ENCODE results near the gene MCEE. TPM values are rescaled to one million over a fixed set of nuclear protein-coding genes. Genes with fewer than 3 reads are reported as not detected.

Gene MCEE
- total and polyA plus RNA-seq, 4 donors = 16.4 to 32.3 (median 21.6) TPM

- Histone ChIP-seq H3K27ac (ENCODE audit: low read depth in 1 of 2, low read length in 1 of 2) (no peak overlapping the region), H3K4me3 (no peak overlapping the region), H3K9me3 (ENCODE audit: control insufficient read depth in 4 of 4, insufficient read depth in 3 of 4, low read length in 3 of 4) (no peaks in the 10 kb centered on the region), H3K27me3 (ENCODE audit: control insufficient read depth in 3 of 3, insufficient read depth in 3 of 3, low read length in 2 of 3) (peaks cover 0 to 6% (median 0%) of the 10 kb centered on the region in 3 donors), H3K9ac (ENCODE audit: insufficient read depth in 1 of 2, low read length in 2 of 2) (no peak overlapping the region), H3K4me1 (ENCODE audit: control insufficient read depth in 5 of 5, insufficient read depth in 5 of 5, low read length in 5 of 5) (peaks cover 0 to 3% (median 0%) of the 10 kb centered on the region in 5 donors), H3K36me3 (ENCODE audit: control insufficient read depth in 4 of 4, insufficient read depth in 4 of 4, low read length in 4 of 4) (no peaks in the 10 kb centered on the region)
- no peak for DNase-seq
- 92 to 97% methylated on average over 4 of the region's 4 CpGs for WGBS, 2 donors
- no peak for ATAC-seq (ENCODE audit: insufficient read depth, low FRiP score)
- no peak for TF ChIP-seq CTCF (IDR thresholded peaks at IDR 0.05; ENCODE audit: control extremely low read depth, extremely low read depth)
Measured at GRCh38 chr2:71155846-71156245, 25.8 kb upstream of the MCEE start.

- Histone ChIP-seq H3K27me3 (ENCODE audit: control insufficient read depth in 3 of 3, insufficient read depth in 3 of 3, low read length in 2 of 3) (peaks cover 0 to 6% (median 0%) of the 10 kb centered on the region in 3 donors), H3K36me3 (ENCODE audit: control insufficient read depth in 4 of 4, insufficient read depth in 4 of 4, low read length in 4 of 4) (peaks cover 0 to 8% (median 0%) of the 10 kb centered on the region in 4 donors), H3K4me1 (ENCODE audit: control insufficient read depth in 5 of 5, insufficient read depth in 5 of 5, low read length in 5 of 5) (peaks cover 0 to 3% (median 2%) of the 10 kb centered on the region in 5 donors), H3K9me3 (ENCODE audit: control insufficient read depth in 4 of 4, insufficient read depth in 3 of 4, low read length in 3 of 4) (no peaks in the 10 kb centered on the region), H3K4me3 (no peak overlapping the region), H3K27ac (ENCODE audit: low read depth in 1 of 2, low read length in 1 of 2) (no peak overlapping the region), H3K9ac (ENCODE audit: insufficient read depth in 1 of 2, low read length in 2 of 2) (no peak overlapping the region)
- no peak for DNase-seq
- TF ChIP-seq CTCF (IDR thresholded peaks at IDR 0.05; ENCODE audit: control extremely low read depth, extremely low read depth) = no peak
- WGBS, 2 donors = 60% methylated on average over 6 of the region's 6 CpGs
- ATAC-seq (ENCODE audit: insufficient read depth, low FRiP score) = no peak
Measured at GRCh38 chr2:71154798-71155197, 24.8 kb upstream of the MCEE start.

- ATAC-seq (ENCODE audit: insufficient read depth, low FRiP score) (no peak), DNase-seq (no peak)
- Histone ChIP-seq H3K9me3 (ENCODE audit: control insufficient read depth in 4 of 4, insufficient read depth in 3 of 4, low read length in 3 of 4) (no peaks in the 10 kb centered on the region), H3K27ac (ENCODE audit: low read depth in 1 of 2, low read length in 1 of 2) (no peak overlapping the region), H3K4me1 (ENCODE audit: control insufficient read depth in 5 of 5, insufficient read depth in 5 of 5, low read length in 5 of 5) (peaks cover 0 to 3% (median 2%) of the 10 kb centered on the region in 5 donors), H3K9ac (ENCODE audit: insufficient read depth in 1 of 2, low read length in 2 of 2) (no peak overlapping the region), H3K4me3 (no peak overlapping the region), H3K27me3 (ENCODE audit: control insufficient read depth in 3 of 3, insufficient read depth in 3 of 3, low read length in 2 of 3) (peaks cover 0 to 6% (median 0%) of the 10 kb centered on the region in 3 donors), H3K36me3 (ENCODE audit: control insufficient read depth in 4 of 4, insufficient read depth in 4 of 4, low read length in 4 of 4) (peaks cover under 1 to 9% (median 2%) of the 10 kb centered on the region in 4 donors)
- TF ChIP-seq CTCF (IDR thresholded peaks at IDR 0.05; ENCODE audit: control extremely low read depth, extremely low read depth) = no peak
- 85 to 87% methylated on average over 8 of the region's 8 CpGs for WGBS, 2 donors
Measured at GRCh38 chr2:71154279-71154678, 24.2 kb upstream of the MCEE start.
